Measurements from ENCODE around the gene ISL2.

The ISL2 gene

DNA sequence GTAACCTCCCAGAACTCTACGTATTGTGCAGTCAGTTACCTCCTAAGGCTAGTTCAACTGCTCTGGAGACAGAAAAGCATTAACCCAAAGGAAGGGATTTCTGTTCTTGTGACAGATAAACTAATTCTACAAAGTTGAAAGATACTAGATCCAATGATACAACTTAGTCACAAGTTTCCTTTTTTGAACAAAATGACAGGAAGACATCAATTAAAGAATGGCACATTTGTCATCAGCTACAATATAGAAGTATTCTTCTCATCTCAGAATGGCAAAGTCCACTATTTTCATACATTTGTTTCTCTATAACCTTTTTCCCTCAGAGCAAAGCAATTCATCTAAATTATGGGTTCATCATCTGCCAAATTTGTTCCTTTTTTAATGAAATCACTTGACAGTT, 43.7 kb downstream of the ISL2 start:
- DNase-seq = peak; percentile 13

DNA sequence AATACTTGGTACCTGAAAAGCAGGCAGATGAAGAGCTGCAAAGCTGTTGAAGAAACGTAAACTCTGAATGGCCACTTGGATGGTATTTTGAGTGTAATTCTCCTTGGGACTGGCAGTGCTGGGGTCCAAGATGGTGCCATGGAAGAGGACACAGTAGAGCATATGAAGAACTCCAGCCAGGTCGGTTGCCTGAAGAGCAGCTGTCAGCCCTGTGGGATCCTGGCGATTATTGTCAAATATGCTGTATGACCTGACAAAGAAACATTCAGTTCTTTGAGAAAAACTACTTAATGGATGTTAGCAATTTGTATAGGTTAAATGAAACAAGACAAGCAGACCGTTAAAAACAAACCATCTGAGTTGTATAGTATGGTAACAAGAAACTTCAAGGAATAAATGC, 44.8 kb downstream of the ISL2 start:
- DNase-seq = no peak

DNA sequence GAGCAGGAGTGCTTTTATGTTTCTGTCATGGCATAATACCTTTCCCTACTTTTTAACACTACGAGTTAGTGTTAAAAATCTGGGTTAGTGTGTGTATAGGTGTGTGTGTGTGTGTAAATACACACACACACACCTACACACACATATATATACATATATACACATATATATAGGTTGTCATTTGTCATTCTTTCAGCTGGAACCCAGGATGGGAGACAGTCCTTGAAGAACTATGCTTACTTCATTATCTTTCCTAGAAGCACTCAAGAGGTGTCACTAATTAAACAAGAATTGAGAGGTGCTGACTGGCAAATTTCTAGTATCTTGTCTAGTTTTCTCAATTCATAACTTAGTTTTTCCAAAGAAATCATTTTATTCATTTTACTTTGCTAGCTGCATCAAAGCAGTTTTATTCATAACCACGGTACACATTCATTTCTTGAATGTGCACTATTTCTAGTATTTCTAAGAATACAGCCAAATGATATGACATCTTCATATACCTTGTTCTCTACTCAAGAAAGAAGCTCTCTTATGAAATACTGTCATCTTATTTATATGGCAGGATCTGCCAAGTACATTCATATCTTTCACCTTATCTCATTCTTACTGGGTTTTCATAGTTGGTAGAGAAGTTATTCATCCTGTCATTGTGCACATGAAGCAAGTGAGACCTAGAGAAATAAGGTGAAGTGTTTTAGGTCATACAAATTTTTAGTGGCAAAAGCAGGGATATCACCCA, 46.6 kb downstream of the ISL2 start:
- DNase-seq = no peak

DNA sequence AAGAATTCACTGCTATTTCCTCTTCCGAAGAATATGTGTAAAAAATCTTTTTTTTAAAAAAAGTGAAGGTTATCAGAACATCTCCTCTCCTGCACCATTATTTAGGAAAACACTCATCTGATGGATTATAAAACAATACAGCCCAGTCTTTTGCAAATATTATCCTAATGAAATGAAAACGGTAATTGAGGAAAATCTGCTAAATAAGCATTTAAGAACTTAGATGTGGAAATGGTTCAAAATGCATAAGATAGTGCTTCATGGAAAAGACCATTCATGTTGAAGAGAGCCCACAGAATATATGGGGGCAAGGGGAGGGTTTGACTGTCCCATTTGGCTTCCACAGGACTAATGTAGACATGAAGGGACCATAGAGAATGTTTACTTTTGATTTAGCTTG, 47.8 kb downstream of the ISL2 start:
- DNase-seq = no peak

DNA sequence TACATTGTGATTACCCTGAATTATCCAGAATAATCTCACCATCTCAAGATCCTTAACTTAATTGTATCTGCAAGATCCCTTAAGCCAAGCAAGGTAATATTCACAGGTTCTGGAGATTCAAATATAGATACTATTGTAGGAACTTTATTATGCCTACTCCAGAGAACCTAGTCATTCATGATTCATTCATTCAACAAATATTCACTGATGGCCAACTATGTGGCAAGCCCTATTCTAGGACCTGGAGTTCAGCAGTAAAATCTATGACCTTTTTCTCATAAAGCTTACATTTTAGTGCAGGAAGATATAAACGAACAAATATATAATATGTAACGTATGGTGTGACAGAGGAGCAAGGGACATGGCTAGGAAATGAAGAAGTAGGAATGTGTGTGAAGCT, 49.6 kb downstream of the ISL2 start:
- DNase-seq = no peak

DNA sequence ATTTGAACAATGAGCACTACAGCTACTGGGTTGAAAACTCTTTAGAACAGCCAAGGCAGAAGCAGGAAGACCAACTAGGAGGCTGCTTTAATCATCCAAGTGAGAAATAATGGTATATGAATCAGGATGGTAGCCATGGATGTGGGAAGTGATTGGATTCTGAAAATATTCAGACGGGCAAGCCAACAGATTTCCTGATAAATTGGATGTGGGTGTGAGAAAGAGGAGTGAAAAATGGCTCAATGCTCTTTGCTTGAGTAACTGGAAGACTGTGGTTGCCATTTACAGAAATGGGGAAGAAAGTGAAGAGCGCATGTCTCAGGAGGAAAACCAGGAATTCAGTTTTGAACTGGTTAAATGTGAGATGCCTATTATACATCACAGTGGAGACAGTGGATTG, 50.4 kb downstream of the ISL2 start:
- no peak for DNase-seq

DNA sequence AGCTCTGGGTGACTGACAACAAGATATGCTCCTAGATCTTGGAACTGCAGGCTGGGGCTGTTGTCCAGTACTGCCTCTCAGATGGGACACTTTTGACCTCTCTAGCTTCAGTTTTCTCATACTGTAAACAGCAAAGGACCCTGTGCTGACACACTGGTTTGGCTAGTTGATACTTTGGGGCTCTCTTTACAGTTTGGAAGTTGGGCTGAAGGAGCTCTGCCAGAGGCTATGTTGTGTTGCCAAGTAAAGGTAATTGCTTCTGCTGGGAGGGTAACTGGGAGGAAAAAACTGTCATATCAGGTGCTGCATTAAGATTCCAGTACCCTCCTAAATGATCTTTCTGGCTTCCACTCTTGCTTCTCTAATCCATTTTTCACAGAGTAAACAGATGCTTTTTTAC, 54.0 kb downstream of the ISL2 start:
- DNase-seq = no peak

DNA sequence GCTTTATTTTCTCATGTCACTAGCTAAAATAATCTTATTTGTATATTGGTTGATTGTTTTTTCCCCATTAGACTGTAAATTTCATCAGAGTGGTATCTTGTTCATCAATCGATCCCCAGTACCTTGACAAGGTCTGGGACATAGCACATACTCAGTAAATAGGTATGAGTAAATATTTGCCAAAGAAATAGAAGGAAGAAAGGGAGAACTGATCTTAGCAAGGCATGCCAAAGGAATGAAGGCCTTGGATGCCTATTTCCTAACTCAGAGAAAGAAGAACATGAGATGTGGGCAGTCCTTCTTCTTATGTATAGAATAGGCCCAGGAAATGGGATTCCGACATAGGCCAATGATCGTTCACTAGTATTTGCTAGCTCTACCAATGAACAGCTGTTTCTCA, 54.7 kb downstream of the ISL2 start:
- no peak for DNase-seq

DNA sequence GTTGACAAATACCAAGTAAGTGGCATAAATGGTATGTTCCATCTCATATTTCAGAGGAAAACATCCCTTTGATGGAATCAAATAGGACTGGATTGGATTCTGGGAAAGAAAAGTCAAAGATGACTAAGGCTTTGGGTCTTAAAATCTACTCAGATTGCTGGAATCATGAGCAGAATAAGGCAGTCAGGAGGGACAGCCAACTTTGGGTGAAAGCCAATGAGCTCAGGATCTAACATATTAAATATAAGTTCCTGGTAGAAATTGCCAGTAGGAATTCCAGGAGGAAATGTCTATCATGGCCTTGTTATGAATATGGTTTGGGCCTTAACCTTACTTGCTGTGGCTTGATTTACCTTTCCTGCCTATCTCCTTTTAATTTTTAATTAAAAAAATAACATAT, 55.3 kb downstream of the ISL2 start:
- DNase-seq = no peak

Measured in HCEC 1CT (cell line).